ENCODE measurements around the gene WDR33. TPM values are rescaled to one million over a fixed set of nuclear protein-coding genes. Genes with fewer than 3 reads are reported as not detected.

Gene WDR33
- total RNA-seq, 3 donors from 2014 or later: 43.3 to 57.1 (median 43.4) TPM

GRCh38 chr2:127786048-127786809 is 24.7 kb downstream of the WDR33 start:
- ATAC-seq (no peak), DNase-seq (no peak)
- Histone ChIP-seq H3K36me3 (ENCODE audit: low read depth) (no peaks in the 10 kb centered on the region), H3K4me3 (no peak overlapping the region), H3K4me1 (ENCODE audit: low read depth) (no peaks in the 10 kb centered on the region), H3K9me3 (no peaks in the 10 kb centered on the region)
- intact Hi-C loops (cut with DNase I, micrococcal nuclease): no loop called here
- TF ChIP-seq CTCF (IDR thresholded peaks at IDR 0.05): no peak

- intact Hi-C loops (cut with DNase I, micrococcal nuclease): no loop called here
Observed at GRCh38 chr2:127784965-127785518, 25.9 kb downstream of the WDR33 start.

GRCh38 chr2:127783101-127783500 is 27.9 kb downstream of the WDR33 start:
- no peak for TF ChIP-seq CTCF (IDR thresholded peaks at IDR 0.05)
- no peak for ATAC-seq

More at GRCh38 chr2:127784965-127785518, 25.9 kb downstream of the WDR33 start:
- no peak overlapping the region for H3K4me3 ChIP-seq
- no peaks in the 10 kb centered on the region for H3K9me3 ChIP-seq
- DNase-seq: no peak
- ATAC-seq: no peak
- TF ChIP-seq CTCF (IDR thresholded peaks at IDR 0.05): no peak
- H3K4me1 ChIP-seq (ENCODE audit: low read depth): no peaks in the 10 kb centered on the region
- H3K36me3 ChIP-seq (ENCODE audit: low read depth): no peaks in the 10 kb centered on the region

GRCh38 chr2:127778850-127779249 is 32.1 kb downstream of the WDR33 start:
- Histone ChIP-seq H3K4me1 (ENCODE audit: low read depth) (no peaks in the 10 kb centered on the region), H3K9me3 (no peaks in the 10 kb centered on the region), H3K36me3 (ENCODE audit: low read depth) (no peaks in the 10 kb centered on the region), H3K4me3 (no peak overlapping the region)
- intact Hi-C loops (cut with DNase I, micrococcal nuclease): no loop called here
- DNase-seq (no peak), ATAC-seq (no peak)
- TF ChIP-seq CTCF (IDR thresholded peaks at IDR 0.05): no peak

More at GRCh38 chr2:127783101-127783500, 27.9 kb downstream of the WDR33 start:
- intact Hi-C loops (cut with DNase I, micrococcal nuclease): no loop called here
- no peaks in the 10 kb centered on the region for H3K9me3 ChIP-seq
- DNase-seq: no peak
- no peaks in the 10 kb centered on the region for H3K4me1 ChIP-seq (ENCODE audit: low read depth)
- no peak overlapping the region for H3K4me3 ChIP-seq
- no peaks in the 10 kb centered on the region for H3K36me3 ChIP-seq (ENCODE audit: low read depth)

GRCh38 chr2:127778447-127778846 is 32.5 kb downstream of the WDR33 start:
- Histone ChIP-seq H3K4me3 (no peak overlapping the region), H3K4me1 (ENCODE audit: low read depth) (no peaks in the 10 kb centered on the region), H3K9me3 (no peaks in the 10 kb centered on the region), H3K36me3 (ENCODE audit: low read depth) (no peaks in the 10 kb centered on the region)
- intact Hi-C loops (cut with DNase I, micrococcal nuclease): no loop called here
- no peak for DNase-seq
- TF ChIP-seq CTCF (IDR thresholded peaks at IDR 0.05): no peak
- ATAC-seq: no peak
